Measurements from ENCODE around the gene NAA60. TPM values are rescaled to one million over a fixed set of nuclear protein-coding genes. Genes with fewer than 3 reads are reported as not detected.
A peak's percentile ranks its signal among the peaks of the same experiment; 100 is the strongest.

The NAA60 gene
- total and polyA plus RNA-seq, 2 donors from 2014 or later = 51.6 to 66.6 TPM

DNA sequence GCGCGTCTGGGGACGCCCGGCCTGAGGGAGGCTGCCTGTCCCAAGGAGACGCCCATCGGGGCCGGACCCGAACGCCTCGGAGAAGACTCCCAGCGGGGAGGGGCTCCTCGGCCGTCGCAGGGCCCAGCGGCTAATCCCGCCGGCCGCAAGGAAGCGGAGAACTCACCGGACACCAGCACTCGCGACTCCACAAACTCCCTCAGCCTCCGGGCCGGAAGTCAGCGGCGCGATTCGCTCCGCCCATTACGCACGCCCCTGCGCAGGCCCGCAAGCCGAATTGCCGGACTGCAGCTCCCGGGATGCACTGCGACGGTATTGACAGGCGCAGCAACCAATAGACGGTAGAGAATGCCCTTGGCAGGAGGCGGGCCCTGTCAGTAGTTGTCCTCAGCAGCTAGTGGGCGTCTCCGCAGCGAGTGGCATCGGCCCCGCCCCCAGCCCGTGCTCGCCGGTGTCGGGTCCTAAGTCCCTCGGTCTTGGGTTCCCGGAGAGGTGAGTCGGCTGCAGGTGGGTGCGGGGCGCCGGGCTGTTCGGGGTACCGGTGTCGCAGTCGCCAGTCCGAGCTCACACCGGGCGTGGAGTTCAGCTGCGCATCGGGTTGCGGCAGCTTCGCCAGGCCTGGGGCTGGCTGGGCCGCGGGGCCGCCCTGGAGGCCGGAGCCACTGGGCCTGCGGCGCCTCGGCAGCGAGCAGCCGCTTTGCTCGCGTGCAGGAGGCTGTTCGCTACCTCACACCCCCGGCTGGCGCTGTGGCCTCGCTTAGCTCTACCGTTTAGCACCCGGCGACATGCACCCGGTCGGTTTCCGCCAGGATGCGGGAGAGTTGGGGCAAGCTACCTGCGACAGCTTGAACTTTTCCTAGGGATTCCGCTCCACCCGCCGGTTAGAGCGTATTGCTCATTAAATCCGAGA is 42.4 kb upstream of the NAA60 start, which contains the start of the genes ZNF174 and ZSCAN32:
Gene ZNF174 (plus strand): TSS at position 437 of the 910 bp plus-strand sequence. CDS start 790 bp downstream, outside the sequence.
Gene ZSCAN32 (minus strand): TSS at position 226 of the 910 bp plus-strand sequence. CDS start 3,447 bp downstream, outside the sequence.
- peak within 1 kb of the TSS; percentile 82 to 94 (median 93) for H3K4me3 ChIP-seq (ENCODE audit: low read length in 3 of 3)
- peak within 1 kb of the TSS; percentile 76 to 91 (median 81) for H3K9ac ChIP-seq (ENCODE audit: low read length in 3 of 3)
- intact Hi-C loops (cut with DNase I) = no loop called here
- DNase-seq (peak; percentile 99 to 100 (median 100)), FAIRE-seq (peak; percentile 50)
- peaks cover 9 to 30% (median 9%) of the 10 kb centered on the region in 3 donors for H3K9me3 ChIP-seq (ENCODE audit: control insufficient read depth in 2 of 3, insufficient read depth in 1 of 3, low read length in 3 of 3)
- H3K4me1 ChIP-seq (ENCODE audit: control insufficient read depth in 2 of 3, insufficient read depth in 2 of 3, low read depth in 1 of 3, low read length in 3 of 3) = peaks cover 2 to 11% (median 9%) of the 10 kb centered on the region in 3 donors
- peak within 1 kb of the TSS; percentile 58 to 77 for H3K27ac ChIP-seq (ENCODE audit: low read depth in 2 of 2, low read length in 2 of 2)
- TF ChIP-seq, protein P1, sequence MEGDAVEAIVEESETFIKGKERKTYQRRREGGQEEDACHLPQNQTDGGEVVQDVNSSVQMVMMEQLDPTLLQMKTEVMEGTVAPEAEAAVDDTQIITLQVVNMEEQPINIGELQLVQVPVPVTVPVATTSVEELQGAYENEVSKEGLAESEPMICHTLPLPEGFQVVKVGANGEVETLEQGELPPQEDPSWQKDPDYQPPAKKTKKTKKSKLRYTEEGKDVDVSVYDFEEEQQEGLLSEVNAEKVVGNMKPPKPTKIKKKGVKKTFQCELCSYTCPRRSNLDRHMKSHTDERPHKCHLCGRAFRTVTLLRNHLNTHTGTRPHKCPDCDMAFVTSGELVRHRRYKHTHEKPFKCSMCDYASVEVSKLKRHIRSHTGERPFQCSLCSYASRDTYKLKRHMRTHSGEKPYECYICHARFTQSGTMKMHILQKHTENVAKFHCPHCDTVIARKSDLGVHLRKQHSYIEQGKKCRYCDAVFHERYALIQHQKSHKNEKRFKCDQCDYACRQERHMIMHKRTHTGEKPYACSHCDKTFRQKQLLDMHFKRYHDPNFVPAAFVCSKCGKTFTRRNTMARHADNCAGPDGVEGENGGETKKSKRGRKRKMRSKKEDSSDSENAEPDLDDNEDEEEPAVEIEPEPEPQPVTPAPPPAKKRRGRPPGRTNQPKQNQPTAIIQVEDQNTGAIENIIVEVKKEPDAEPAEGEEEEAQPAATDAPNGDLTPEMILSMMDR (IDR thresholded peaks at IDR 0.05; ENCODE audit: borderline replicate concordance, extremely low read depth, insufficient read depth) = no peak
- H3K36me3 ChIP-seq (ENCODE audit: control insufficient read depth in 2 of 3, insufficient read depth in 3 of 3, low read length in 3 of 3) = peaks cover 11 to 30% (median 30%) of the 10 kb centered on the region in 3 donors
- H3K27me3 ChIP-seq (ENCODE audit: control insufficient read depth, insufficient read depth, low read length) = no peaks in the 10 kb centered on the region

DNA sequence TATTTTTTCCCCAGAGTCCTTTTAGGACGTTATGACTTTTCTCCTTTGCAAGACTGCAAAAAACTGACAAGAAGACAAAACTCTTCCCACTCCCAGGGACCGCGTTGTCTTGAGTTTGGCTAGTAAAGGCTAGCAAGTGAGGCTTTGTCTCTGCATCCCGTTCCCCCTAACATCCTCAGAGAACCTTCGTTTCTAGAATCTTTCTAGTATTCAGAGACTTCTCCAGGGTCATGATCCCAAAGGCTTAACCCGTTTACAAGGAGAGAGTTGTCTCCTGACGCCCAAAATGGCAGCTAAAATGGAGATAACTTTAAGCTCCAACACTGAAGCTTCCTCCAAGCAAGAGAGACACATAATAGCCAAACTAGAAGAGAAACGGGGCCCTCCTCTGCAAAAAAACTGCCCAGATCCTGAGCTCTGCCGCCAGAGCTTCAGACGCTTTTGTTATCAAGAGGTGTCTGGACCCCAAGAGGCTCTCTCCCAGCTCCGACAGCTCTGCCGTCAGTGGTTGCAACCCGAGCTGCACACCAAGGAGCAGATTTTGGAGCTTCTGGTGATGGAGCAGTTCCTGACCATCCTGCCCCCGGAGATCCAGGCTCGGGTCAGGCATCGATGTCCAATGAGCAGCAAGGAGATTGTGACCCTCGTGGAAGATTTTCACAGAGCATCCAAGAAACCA is 41.6 kb upstream of the NAA60 start:
- intact Hi-C loops (cut with DNase I) = no loop called here
- FAIRE-seq (no peak), DNase-seq (peak in 3 of 5 donors; percentile 20 to 45 (median 31))
- no peaks in the 10 kb centered on the region for H3K27me3 ChIP-seq (ENCODE audit: control insufficient read depth, insufficient read depth, low read length)
- peak overlapping the region; percentile 71 to 93 (median 90) for H3K4me3 ChIP-seq (ENCODE audit: low read length in 3 of 3)
- peak overlapping the region in 1 of 2 donors; percentile 77 for H3K27ac ChIP-seq (ENCODE audit: low read depth in 2 of 2, low read length in 2 of 2)
- H3K36me3 ChIP-seq (ENCODE audit: control insufficient read depth in 2 of 3, insufficient read depth in 3 of 3, low read length in 3 of 3) = peaks cover 14 to 37% (median 32%) of the 10 kb centered on the region in 3 donors
- TF ChIP-seq, protein P1 (IDR thresholded peaks at IDR 0.05; ENCODE audit: borderline replicate concordance, extremely low read depth, insufficient read depth) = no peak
- peak overlapping the region; percentile 22 to 73 (median 44) for H3K9ac ChIP-seq (ENCODE audit: low read length in 3 of 3)
- H3K4me1 ChIP-seq (ENCODE audit: control insufficient read depth in 2 of 3, insufficient read depth in 2 of 3, low read depth in 1 of 3, low read length in 3 of 3) = peaks cover 2 to 11% (median 9%) of the 10 kb centered on the region in 3 donors
- peaks cover 7 to 34% (median 15%) of the 10 kb centered on the region in 3 donors for H3K9me3 ChIP-seq (ENCODE audit: control insufficient read depth in 2 of 3, insufficient read depth in 1 of 3, low read length in 3 of 3)

DNA sequence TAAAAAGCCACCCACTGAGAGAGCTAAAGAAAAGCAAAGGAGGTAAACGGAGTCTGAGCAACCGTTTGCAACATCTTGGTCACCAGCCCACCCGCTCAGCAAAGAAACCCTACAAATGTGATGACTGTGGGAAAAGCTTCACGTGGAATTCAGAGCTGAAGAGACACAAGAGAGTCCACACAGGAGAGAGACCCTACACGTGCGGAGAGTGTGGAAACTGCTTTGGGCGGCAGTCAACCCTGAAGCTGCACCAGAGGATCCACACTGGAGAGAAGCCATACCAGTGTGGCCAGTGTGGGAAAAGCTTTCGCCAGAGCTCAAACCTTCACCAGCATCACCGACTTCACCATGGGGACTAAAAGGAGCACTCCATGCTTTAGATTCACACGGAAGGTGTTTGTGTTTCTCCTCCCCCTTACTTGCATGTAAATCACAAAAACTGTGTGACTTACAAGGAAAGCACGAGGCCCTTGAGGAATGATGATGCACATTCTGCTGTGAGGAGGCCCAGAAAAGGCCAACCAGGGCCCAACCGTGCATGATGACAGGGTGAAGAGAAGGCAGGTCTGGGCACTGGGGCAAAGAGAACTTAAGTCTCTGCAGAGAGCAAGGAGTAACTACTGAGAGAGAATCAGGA is 34.8 kb upstream of the NAA60 start:
- H3K9me3 ChIP-seq (ENCODE audit: control insufficient read depth in 2 of 3, insufficient read depth in 1 of 3, low read length in 3 of 3) = peaks cover 14 to 83% (median 36%) of the 10 kb centered on the region in 3 donors
- no peaks in the 10 kb centered on the region for H3K27me3 ChIP-seq (ENCODE audit: control insufficient read depth, insufficient read depth, low read length)
- peak overlapping the region in 1 of 3 donors; percentile 0 for H3K4me3 ChIP-seq (ENCODE audit: low read length in 3 of 3)
- no peak overlapping the region for H3K9ac ChIP-seq (ENCODE audit: low read length in 3 of 3)
- FAIRE-seq (no peak), DNase-seq (no peak)
- intact Hi-C loops (cut with DNase I) = no loop called here
- H3K4me1 ChIP-seq (ENCODE audit: control insufficient read depth in 2 of 3, insufficient read depth in 2 of 3, low read depth in 1 of 3, low read length in 3 of 3) = peaks cover 0 to 2% (median 0%) of the 10 kb centered on the region in 3 donors
- H3K27ac ChIP-seq (ENCODE audit: low read depth in 2 of 2, low read length in 2 of 2) = no peak overlapping the region
- TF ChIP-seq, protein P1 (IDR thresholded peaks at IDR 0.05; ENCODE audit: borderline replicate concordance, extremely low read depth, insufficient read depth) = no peak
- peaks cover 21 to 51% (median 37%) of the 10 kb centered on the region in 3 donors for H3K36me3 ChIP-seq (ENCODE audit: control insufficient read depth in 2 of 3, insufficient read depth in 3 of 3, low read length in 3 of 3)
